LHCN-M2 (cell line): ENCODE results near the gene DNAI7. TPM values are rescaled to one million over a fixed set of nuclear protein-coding genes. Genes with fewer than 3 reads are reported as not detected.
A peak's percentile ranks its signal among the peaks of the same experiment; 100 is the strongest.

ENCODE experiments used
- DNase-seq: peaks from one replicate; pipeline ENCODE4 v3.0.0-alpha.2; 2012; ENCODE audit warnings: low read depth
- total RNA-seq: library from RNA; depleted of rRNA; stranded (reverse); fragments of >200 nt; gene quantifications from 2 replicates; pipeline ENCODE4 v1.2.3, GENCODE V29; 2014

The DNAI7 gene
- total RNA-seq, 1 experiment from 2014 or later = 0.11 TPM

GRCh38 chr12:25182765-25183164 lies 12.2 kb downstream of the DNAI7 start:
- no peak for DNase-seq

- DNase-seq = no peak
These were observed 32.1 kb downstream of the DNAI7 start for GRCh38 chr12:25162866-25163265.

- DNase-seq = peak; percentile 3
These were observed 38.9 kb downstream of the DNAI7 start for GRCh38 chr12:25156061-25156460.

GRCh38 chr12:25155022-25155576 lies 39.9 kb downstream of the DNAI7 start:
- peak; percentile 26 for DNase-seq

- DNase-seq = no peak
These were observed 42.9 kb downstream of the DNAI7 start for GRCh38 chr12:25152055-25152454.

GRCh38 chr12:25151476-25151875 lies 43.5 kb downstream of the DNAI7 start:
- DNase-seq = peak; percentile 90

GRCh38 chr12:25146686-25147085 lies 48.3 kb downstream of the DNAI7 start:
- no peak for DNase-seq

GRCh38 chr12:25135531-25136154 lies 59.3 kb downstream of the DNAI7 start:
- DNase-seq = no peak

- no peak for DNase-seq
These were observed 63.7 kb downstream of the DNAI7 start for GRCh38 chr12:25131270-25131669.

- peak; percentile 34 for DNase-seq
These were observed 64.2 kb downstream of the DNAI7 start for GRCh38 chr12:25130741-25131188.

- no peak for DNase-seq
These were observed 68.2 kb downstream of the DNAI7 start for GRCh38 chr12:25126746-25127145.

GRCh38 chr12:25126101-25126500 lies 68.9 kb downstream of the DNAI7 start:
- DNase-seq = no peak

- DNase-seq = no peak
These were observed 70.5 kb downstream of the DNAI7 start for GRCh38 chr12:25124493-25124892.

- no peak for DNase-seq
These were observed 71.8 kb downstream of the DNAI7 start for GRCh38 chr12:25123126-25123525.

- DNase-seq = peak; percentile 19
These were observed 73.0 kb downstream of the DNAI7 start for GRCh38 chr12:25121916-25122315.

GRCh38 chr12:25121110-25121509 lies 73.8 kb downstream of the DNAI7 start:
- DNase-seq = no peak

GRCh38 chr12:25119020-25119419 lies 75.9 kb downstream of the DNAI7 start:
- DNase-seq = no peak

GRCh38 chr12:25115677-25116076 lies 79.3 kb downstream of the DNAI7 start:
- DNase-seq = no peak

- no peak for DNase-seq
These were observed 81.3 kb downstream of the DNAI7 start for GRCh38 chr12:25113651-25114050.

- DNase-seq = no peak
These were observed 84.7 kb downstream of the DNAI7 start for GRCh38 chr12:25110260-25110659.

- no peak for DNase-seq
These were observed 87.0 kb downstream of the DNAI7 start for GRCh38 chr12:25107920-25108319.

GRCh38 chr12:25106818-25107217 lies 88.1 kb downstream of the DNAI7 start:
- no peak for DNase-seq

GRCh38 chr12:25102402-25102801 lies 92.6 kb downstream of the DNAI7 start:
- no peak for DNase-seq

GRCh38 chr12:25101092-25101445 lies 93.9 kb downstream of the DNAI7 start:
- no peak for DNase-seq
